Trophoblast cell (in vitro differentiated cells and primary cell): Measurements from ENCODE around the gene GALNT7.
A peak's percentile ranks its signal among the peaks of the same experiment; 100 is the strongest.

Experiments
- DNase-seq, 2 donors: peaks; one replicate each; pipeline ENCODE4 v3.0.0-alpha.2; 2016
- H2AFZ ChIP-seq: 2 replicates; pipeline ENCODE4 v1.6.1; 2013; ENCODE audit warnings: low read length, moderate library complexity, mild to moderate bottlenecking; ENCODE audit not compliant: insufficient read depth, poor library complexity
- H2AK5ac ChIP-seq: 2 replicates; pipeline ENCODE4 v1.6.1; 2013; ENCODE audit warnings: mild to moderate bottlenecking, low read length
- H2BK120ac ChIP-seq: 2 replicates; pipeline ENCODE4 v1.6.1; 2013; ENCODE audit warnings: low read length, mild to moderate bottlenecking, moderate library complexity; ENCODE audit not compliant: insufficient read depth, poor library complexity
- H2BK12ac ChIP-seq: 2 replicates; pipeline ENCODE4 v1.6.1; 2013; ENCODE audit warnings: mild to moderate bottlenecking, low read length, moderate library complexity
- H2BK5ac ChIP-seq: 2 replicates; pipeline ENCODE4 v1.6.1; 2013; ENCODE audit warnings: low read length, low read depth, moderate library complexity, mild to moderate bottlenecking; ENCODE audit not compliant: poor library complexity
- H3K14ac ChIP-seq: 2 replicates; pipeline ENCODE4 v1.6.1; 2013; ENCODE audit warnings: mild to moderate bottlenecking, low read length
- H3K18ac ChIP-seq: 2 replicates; pipeline ENCODE4 v1.6.1; 2013; ENCODE audit warnings: mild to moderate bottlenecking, low read length
- H3K23ac ChIP-seq: 2 replicates; pipeline ENCODE4 v1.6.1; 2013; ENCODE audit warnings: low read length
- H3K27ac ChIP-seq: 2 replicates; pipeline ENCODE4 v1.5.1; 2013; ENCODE audit warnings: low read depth, mild to moderate bottlenecking, inconsistent platforms, low read length, moderate library complexity
- H3K27me3 ChIP-seq: 2 replicates; pipeline ENCODE4 v1.6.1; 2013; ENCODE audit warnings: inconsistent platforms, mild to moderate bottlenecking, low read length, moderate library complexity; ENCODE audit not compliant: insufficient read depth
- H3K36me3 ChIP-seq, 2 experiments: 1 replicate in 1 of 2; 2 replicates in 1 of 2; pipeline ENCODE4 v1.6.1; 2013; ENCODE audit warnings: low read length in 2 of 2, mild to moderate bottlenecking in 2 of 2, moderate library complexity in 1 of 2; ENCODE audit not compliant: insufficient read depth in 2 of 2, control insufficient read depth in 1 of 2
- H3K4ac ChIP-seq: 2 replicates; pipeline ENCODE4 v1.6.1; 2013; ENCODE audit warnings: low read depth, mild to moderate bottlenecking, low read length, moderate library complexity
- H3K4me1 ChIP-seq, 2 experiments: 1 replicate in 1 of 2; 2 replicates in 1 of 2; pipeline ENCODE4 v1.6.1; 2013; ENCODE audit warnings: low read length in 2 of 2, mild to moderate bottlenecking in 2 of 2, moderate library complexity in 1 of 2; ENCODE audit not compliant: insufficient read depth in 2 of 2, control insufficient read depth in 1 of 2
- H3K4me2 ChIP-seq: 2 replicates; pipeline ENCODE4 v1.6.1; 2013; ENCODE audit warnings: inconsistent platforms, mild to moderate bottlenecking, low read length, moderate library complexity
- H3K4me3 ChIP-seq: 2 replicates; pipeline ENCODE4 v1.5.1; 2013; ENCODE audit warnings: mild to moderate bottlenecking, low read depth, low read length, inconsistent platforms
- H3K79me1 ChIP-seq: one replicate; pipeline ENCODE4 v1.6.1; 2013; ENCODE audit warnings: low read length
- H3K79me2 ChIP-seq: 2 replicates; pipeline ENCODE4 v1.6.1; 2013; ENCODE audit warnings: low read length, mild to moderate bottlenecking; ENCODE audit not compliant: control insufficient read depth, insufficient read depth, poor library complexity
- H3K9ac ChIP-seq: 2 replicates; pipeline ENCODE4 v1.6.1; 2013; ENCODE audit warnings: mild to moderate bottlenecking, low read length
- H3K9me3 ChIP-seq: 2 replicates; pipeline ENCODE4 v1.6.1; 2013; ENCODE audit warnings: low read depth, mild to moderate bottlenecking, control low read depth, inconsistent platforms, low read length; ENCODE audit not compliant: insufficient read depth
- H4K12ac ChIP-seq: 2 replicates; pipeline ENCODE4 v1.6.1; 2013; ENCODE audit warnings: low read depth, mild to moderate bottlenecking, low read length, moderate library complexity
- H4K8ac ChIP-seq: 2 replicates; pipeline ENCODE4 v1.6.1; 2013; ENCODE audit warnings: low read depth, mild to moderate bottlenecking, low read length, moderate library complexity
- H4K91ac ChIP-seq: one replicate; pipeline ENCODE4 v1.6.1; 2013; ENCODE audit warnings: low read depth, mild to moderate bottlenecking, low read length, moderate library complexity
- WGBS: extraction: QIAGEN DNeasy Blood & Tissue Kit; methylation state at CpG from one replicate; pipeline ENCODE4 v1.1.7; 2013; ENCODE audit warnings: missing lambda C conversion rate; ENCODE audit not compliant: insufficient read length, insufficient coverage; ENCODE audit errors: extremely low coverage; 5-methylcytosine and 5-hydroxymethylcytosine counted together

GALNT7 gene

DNA sequence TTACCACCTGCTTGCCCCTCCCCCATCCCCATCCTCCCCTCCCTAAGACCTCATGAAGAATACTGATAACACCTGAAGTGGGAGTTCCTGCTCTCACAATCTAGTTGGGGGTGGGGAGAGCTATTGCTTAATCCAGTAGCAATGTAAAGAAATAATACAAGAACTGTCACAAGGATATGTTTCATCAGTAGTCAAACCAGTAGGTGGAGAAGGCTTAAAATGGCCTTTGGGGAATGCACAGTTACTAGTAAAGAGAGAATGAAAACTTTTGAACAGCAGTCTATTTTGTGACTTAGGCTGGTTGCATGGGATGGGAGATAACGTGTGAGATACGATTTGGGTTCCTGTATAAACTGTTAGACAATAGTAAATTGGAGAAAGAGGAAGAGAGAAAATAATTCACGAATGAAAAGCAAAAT, 6.0 kb downstream of the GALNT7 start:
- H4K91ac ChIP-seq: no peak overlapping the region
- no peak overlapping the region for H3K9ac ChIP-seq
- H3K79me1 ChIP-seq: peaks cover 4% of the 10 kb centered on the region
- no peak overlapping the region for H3K4me2 ChIP-seq
- H2AK5ac ChIP-seq: no peak overlapping the region
- no peak overlapping the region for H3K23ac ChIP-seq
- peaks cover 10% of the 10 kb centered on the region for H3K79me2 ChIP-seq
- H2AFZ ChIP-seq: no peak overlapping the region
- H4K12ac ChIP-seq: no peak overlapping the region
- H3K14ac ChIP-seq: no peak overlapping the region
- H2BK12ac ChIP-seq: no peak overlapping the region
- no peak overlapping the region for H3K27ac ChIP-seq
- H4K8ac ChIP-seq: no peak overlapping the region
- H2BK5ac ChIP-seq: no peak overlapping the region
- no peak overlapping the region for H3K18ac ChIP-seq
- no peak overlapping the region for H3K4ac ChIP-seq
- no peak overlapping the region for H2BK120ac ChIP-seq
- no peak for DNase-seq
- H3K9me3 ChIP-seq: no peaks in the 10 kb centered on the region
- H3K4me1 ChIP-seq: peaks cover 2 to 4% of the 10 kb centered on the region in 2 experiments
- no peak overlapping the region for H3K4me3 ChIP-seq
- no peaks in the 10 kb centered on the region for H3K36me3 ChIP-seq
- no peaks in the 10 kb centered on the region for H3K27me3 ChIP-seq
- no CpG with 5 or more reads among the region's 3 CpGs for WGBS

- Histone ChIP-seq H3K9me3 (no peaks in the 10 kb centered on the region), H2AFZ (no peak overlapping the region), H2BK120ac (no peak overlapping the region)
These were observed 7.4 kb downstream of the GALNT7 start for GRCh38 chr4:173176010-173176409.

GRCh38 chr4:173177232-173177631, 8.6 kb downstream of the GALNT7 start:
- Histone ChIP-seq H3K4me2 (no peak overlapping the region), H3K23ac (no peak overlapping the region), H3K36me3 (no peaks in the 10 kb centered on the region), H3K79me2 (peaks cover 3% of the 10 kb centered on the region), H3K79me1 (no peaks in the 10 kb centered on the region), H3K14ac (no peak overlapping the region), H3K27me3 (no peaks in the 10 kb centered on the region), H2AK5ac (no peak overlapping the region), H2BK12ac (no peak overlapping the region), H3K4me1 (peaks cover 0 to 4% of the 10 kb centered on the region in 2 experiments), H3K9me3 (no peaks in the 10 kb centered on the region), H3K9ac (no peak overlapping the region), H2BK5ac (no peak overlapping the region), H2BK120ac (no peak overlapping the region), H3K27ac (no peak overlapping the region), H4K8ac (no peak overlapping the region), H3K18ac (no peak overlapping the region), H2AFZ (no peak overlapping the region), H4K12ac (no peak overlapping the region), H3K4me3 (no peak overlapping the region), H3K4ac (no peak overlapping the region), H4K91ac (no peak overlapping the region)
- DNase-seq: no peak
- no CpG with 5 or more reads among the region's 3 CpGs for WGBS

More at GRCh38 chr4:173176010-173176409, 7.4 kb downstream of the GALNT7 start:
- Histone ChIP-seq H3K79me1 (no peaks in the 10 kb centered on the region), H4K91ac (no peak overlapping the region), H3K27ac (no peak overlapping the region), H3K9ac (no peak overlapping the region), H4K8ac (no peak overlapping the region), H3K79me2 (peaks cover 6% of the 10 kb centered on the region), H3K4me1 (peaks cover 0 to 4% of the 10 kb centered on the region in 2 experiments), H2BK12ac (no peak overlapping the region), H3K36me3 (no peaks in the 10 kb centered on the region), H3K27me3 (no peaks in the 10 kb centered on the region), H2BK5ac (no peak overlapping the region), H3K23ac (no peak overlapping the region), H3K14ac (no peak overlapping the region), H3K4me2 (no peak overlapping the region), H2AK5ac (no peak overlapping the region), H3K18ac (no peak overlapping the region), H3K4ac (no peak overlapping the region), H4K12ac (no peak overlapping the region), H3K4me3 (no peak overlapping the region)
- WGBS: no CpG with 5 or more reads among the region's 6 CpGs
- DNase-seq: peak in 1 of 2 donors; percentile 50

DNA sequence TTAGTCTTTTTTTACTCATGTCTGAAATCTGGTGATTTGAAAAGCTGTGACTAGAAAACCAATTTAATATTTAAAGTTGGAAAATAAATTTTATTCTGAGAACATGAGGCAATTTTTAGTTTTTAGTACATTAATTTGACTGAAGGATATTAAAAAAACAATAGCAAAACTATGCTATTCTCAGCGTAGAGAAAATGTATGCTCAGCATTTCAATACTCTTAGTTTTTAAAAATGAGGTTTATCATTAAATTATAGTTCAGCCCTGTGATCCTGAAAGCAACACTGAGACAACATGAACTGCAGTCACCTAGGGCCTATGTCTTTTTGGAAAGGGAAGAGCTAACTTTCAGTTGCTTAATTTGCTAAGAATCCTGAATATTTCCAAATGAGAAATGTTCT, 9.5 kb downstream of the GALNT7 start:
- no CpG with 5 or more reads among the region's 1 CpG for WGBS
- Histone ChIP-seq H3K4me3 (no peak overlapping the region), H3K79me1 (no peaks in the 10 kb centered on the region), H2BK12ac (no peak overlapping the region), H3K9ac (no peak overlapping the region), H3K36me3 (no peaks in the 10 kb centered on the region), H4K12ac (no peak overlapping the region), H2AK5ac (no peak overlapping the region), H3K23ac (no peak overlapping the region), H3K18ac (no peak overlapping the region), H2BK120ac (no peak overlapping the region), H3K4me2 (no peak overlapping the region), H3K79me2 (no peaks in the 10 kb centered on the region), H4K8ac (no peak overlapping the region), H4K91ac (no peak overlapping the region), H3K14ac (no peak overlapping the region), H2BK5ac (no peak overlapping the region), H3K4me1 (peaks cover 0 to 2% of the 10 kb centered on the region in 2 experiments), H3K4ac (no peak overlapping the region), H3K9me3 (no peaks in the 10 kb centered on the region), H3K27me3 (no peaks in the 10 kb centered on the region), H3K27ac (no peak overlapping the region), H2AFZ (no peak overlapping the region)
- DNase-seq: no peak
